Panc1 (cell line): ENCODE data around the gene GM2A.
A peak's percentile ranks its signal among the peaks of the same experiment; 100 is the strongest.

Experiments
- CTCF ChIP-seq: fragments of 450-650 bp; IDR thresholded peaks from 2 replicates; pipeline ENCODE4 v1.5.1; 2017; ENCODE audit warnings: mild to moderate bottlenecking
- POLR2AphosphoS5 ChIP-seq: IDR thresholded peaks from 2 replicates; pipeline ENCODE4 v1.6.1; 2012; ENCODE audit warnings: mild to moderate bottlenecking, low read depth, low read length, moderate library complexity

GRCh38 chr5:151298063-151298855 lies 45.3 kb downstream of the GM2A start:
- TF ChIP-seq CTCF (peak; percentile 76), POLR2AphosphoS5 (no peak)
